ENCODE results near the gene KIF25.

- no peak for TF ChIP-seq CTCF (IDR thresholded peaks at IDR 0.05; ENCODE audit: low read depth, low read length, missing input control)
- no peak for TF ChIP-seq EGR1 (IDR thresholded peaks at IDR 0.05; ENCODE audit: low read depth in 2 of 2)
- no peak for TF ChIP-seq HNF4A (conservative IDR thresholded peaks at IDR 0.05)
- no peak for TF ChIP-seq MAX (IDR thresholded peaks at IDR 0.05)
- no peak for TF ChIP-seq TAF1 (conservative IDR thresholded peaks at IDR 0.05)
- TF ChIP-seq JUND (IDR thresholded peaks at IDR 0.05) = no peak
- no peak for TF ChIP-seq REST (IDR thresholded peaks at IDR 0.05)
- no peak for TF ChIP-seq YY1 (IDR thresholded peaks at IDR 0.05)
- no peak for TF ChIP-seq RAD21 (IDR thresholded peaks at IDR 0.05)
- no peak for TF ChIP-seq SP1 (IDR thresholded peaks at IDR 0.05)
- no peak for TF ChIP-seq FOXA2 (IDR thresholded peaks at IDR 0.05)
Observed at GRCh38 chr6:168075216-168075615, 77.7 kb downstream of the KIF25 start.
